Renal cortical epithelial cell (primary cell): ENCODE data around the gene PFKP. TPM values are rescaled to one million over a fixed set of nuclear protein-coding genes. Genes with fewer than 3 reads are reported as not detected.

Source experiments
- DNase-seq: peaks from one replicate; pipeline ENCODE4 v3.0.0-alpha.2; 2011; ENCODE audit warnings: low read depth
- total RNA-seq: library from RNA; depleted of rRNA; stranded (reverse); fragments of >200 nt; gene quantifications from 2 replicates; pipeline ENCODE4 v1.2.3, GENCODE V29; 2014

PFKP gene
- total RNA-seq, 1 donor from 2014 or later = 565 TPM

- DNase-seq = no peak
Observed at GRCh38 chr10:3135006-3135405, 67.7 kb downstream of the PFKP start.

- DNase-seq = no peak
Observed at GRCh38 chr10:3136336-3136735, 69.0 kb downstream of the PFKP start.

GRCh38 chr10:3136763-3137611, 69.6 kb downstream of the PFKP start:
- no peak for DNase-seq

- DNase-seq = no peak
Observed at GRCh38 chr10:3137958-3138726, 70.8 kb downstream of the PFKP start.

- DNase-seq = no peak
Observed at GRCh38 chr10:3139216-3139910, 72.0 kb downstream of the PFKP start.

- no peak for DNase-seq
Observed at GRCh38 chr10:3140280-3140679, 72.9 kb downstream of the PFKP start.

- no peak for DNase-seq
Observed at GRCh38 chr10:3141351-3142005, 74.1 kb downstream of the PFKP start.

- no peak for DNase-seq
Observed at GRCh38 chr10:3142146-3142875, 75.0 kb downstream of the PFKP start.

- no peak for DNase-seq
Observed at GRCh38 chr10:3143366-3143765, 76.0 kb downstream of the PFKP start.

- DNase-seq = no peak
Observed at GRCh38 chr10:3143791-3144434, 76.6 kb downstream of the PFKP start.

GRCh38 chr10:3145366-3145765, 78.0 kb downstream of the PFKP start:
- no peak for DNase-seq

- no peak for DNase-seq
Observed at GRCh38 chr10:3146289-3146688, 78.9 kb downstream of the PFKP start.

GRCh38 chr10:3147117-3147820, 79.9 kb downstream of the PFKP start:
- no peak for DNase-seq

- no peak for DNase-seq
Observed at GRCh38 chr10:3148041-3148440, 80.7 kb downstream of the PFKP start.

GRCh38 chr10:3148994-3149393, 81.6 kb downstream of the PFKP start:
- DNase-seq = no peak

- DNase-seq = no peak
Observed at GRCh38 chr10:3149918-3150317, 82.6 kb downstream of the PFKP start.

- DNase-seq = no peak
Observed at GRCh38 chr10:3150366-3150765, 83.0 kb downstream of the PFKP start.

GRCh38 chr10:3150961-3151360, 83.6 kb downstream of the PFKP start:
- no peak for DNase-seq

- peak; percentile 25 for DNase-seq
Observed at GRCh38 chr10:3151889-3152565, 84.7 kb downstream of the PFKP start.

- DNase-seq = no peak
Observed at GRCh38 chr10:3152566-3152935, 85.2 kb downstream of the PFKP start.
